ENCODE measurements around the gene FRK.
"Not testable (repeated sequence)": the region's sequence is repeated elsewhere in the genome, so short reads cannot be mapped to it uniquely, and the experiment has no call there.

FRK gene

GRCh38 chr6:115972679-115973078 lies 88.0 kb downstream of the FRK start:
- Histone ChIP-seq H3K4me3 (no peak overlapping the region), H3K27ac (no peak overlapping the region)
- DNase-seq (ENCODE audit: low spot score), result no peak
- TF ChIP-seq CTCF (IDR thresholded peaks at IDR 0.05), result no peak

GRCh38 chr6:115971785-115972184 lies 88.9 kb downstream of the FRK start:
- Histone ChIP-seq H3K27ac (peak overlapping the region; percentile 15 to 69), H3K4me3 (no peak overlapping the region)
- DNase-seq (ENCODE audit: low spot score), result no peak
- TF ChIP-seq CTCF (IDR thresholded peaks at IDR 0.05), result no peak

GRCh38 chr6:115969930-115970273 lies 90.8 kb downstream of the FRK start:
- DNase-seq (ENCODE audit: low spot score), result no peak
- TF ChIP-seq CTCF (IDR thresholded peaks at IDR 0.05), result no peak
- Histone ChIP-seq H3K27ac (peak overlapping the region in 1 of 2 donors; percentile 59), H3K4me3 (no peak overlapping the region)

- Histone ChIP-seq H3K4me3 (no peak overlapping the region), H3K27ac (peak overlapping the region in 1 of 2 donors; percentile 59)
- TF ChIP-seq CTCF (IDR thresholded peaks at IDR 0.05), result no peak
- no peak for DNase-seq (ENCODE audit: low spot score)
Measured at GRCh38 chr6:115969207-115969929, 91.3 kb downstream of the FRK start.

GRCh38 chr6:115960286-115960685 lies 100.4 kb downstream of the FRK start:
- DNase-seq (ENCODE audit: low spot score); H3K27ac ChIP-seq: not testable (repeated sequence)

GRCh38 chr6:115958958-115959357 lies 101.7 kb downstream of the FRK start:
- no peak for DNase-seq (ENCODE audit: low spot score)
- Histone ChIP-seq H3K27ac (no peak overlapping the region), H3K4me3 (no peak overlapping the region)
- TF ChIP-seq CTCF (IDR thresholded peaks at IDR 0.05), result no peak

More at GRCh38 chr6:115960286-115960685, 100.4 kb downstream of the FRK start:
- not testable (repeated sequence) for H3K4me3 ChIP-seq

GRCh38 chr6:115954740-115955139 lies 106.0 kb downstream of the FRK start:
- no peak overlapping the region for H3K4me3 ChIP-seq
- no peak overlapping the region for H3K27ac ChIP-seq
- no peak for DNase-seq (ENCODE audit: low spot score)
- no peak for TF ChIP-seq CTCF (IDR thresholded peaks at IDR 0.05)
